ENCODE data around the gene SLC8A1.

DNA sequence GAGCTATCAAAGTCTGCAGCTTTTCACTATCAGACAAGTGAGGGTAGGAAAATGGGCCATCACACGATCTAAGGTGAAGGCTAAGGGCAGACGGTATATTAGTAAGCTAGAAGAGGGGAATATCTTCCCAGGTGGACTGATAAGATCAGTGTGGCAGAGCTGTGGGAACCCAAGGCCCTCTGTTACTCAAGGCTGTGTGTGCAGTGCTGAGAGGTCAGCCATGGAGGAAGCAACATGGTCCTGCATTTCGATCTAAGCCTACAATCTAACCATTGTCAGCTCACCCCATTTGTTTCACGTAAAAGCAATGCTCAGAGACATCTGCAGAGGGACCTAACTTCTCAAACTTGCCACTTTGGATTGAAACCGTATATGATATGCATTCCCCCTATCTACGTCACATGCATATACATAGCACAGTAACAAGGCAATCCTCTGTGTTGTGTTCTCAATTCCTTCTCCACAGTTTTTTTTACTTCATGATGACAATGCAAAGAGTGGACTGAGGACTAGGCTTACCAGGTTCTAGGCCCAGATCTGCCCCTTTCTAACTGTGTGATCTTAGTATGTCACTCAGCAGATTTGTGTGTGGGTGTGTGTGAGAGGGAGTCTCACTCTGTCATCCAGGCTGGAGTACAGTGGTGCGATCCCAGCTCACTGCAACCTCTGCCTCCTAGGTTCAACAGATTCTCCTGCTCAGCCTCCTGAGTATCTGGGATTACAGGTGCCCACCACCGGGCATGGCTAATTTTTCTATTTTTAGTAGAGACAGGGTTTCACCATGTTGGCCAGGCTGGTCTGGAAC is 45.2 kb downstream of the SLC8A1 start:
- TF ChIP-seq CTCF (IDR thresholded peaks at IDR 0.05) = no peak
- TF ChIP-seq POLR2A (IDR thresholded peaks at IDR 0.05) = no peak
